OCI-LY1 (cell line): ENCODE data around the gene KRT10.
"Not testable (repeated sequence)": the region's sequence is repeated elsewhere in the genome, so short reads cannot be mapped to it uniquely, and the experiment has no call there.

ENCODE experiments used
- H2AFZ ChIP-seq: fragments of 200-600 bp; sonication (generic), shearing (Covaris generic); 2 replicates; pipeline ENCODE4 v1.6.0; 2014; ENCODE audit warnings: antibody characterized with exemption, mild to moderate bottlenecking, low read length
- H3F3A ChIP-seq: fragments of 200-600 bp; sonication (generic), shearing (Covaris generic); 2 replicates; pipeline ENCODE4 v1.6.0; 2014; ENCODE audit warnings: mild to moderate bottlenecking, antibody characterized with exemption, low read length, moderate library complexity; ENCODE audit not compliant: insufficient read depth
- H3K27ac ChIP-seq: fragments of 200-600 bp; sonication (generic); 2 replicates; pipeline ENCODE4 v1.5.1; 2014; ENCODE audit warnings: low read length, mixed run types, mild to moderate bottlenecking, low read depth; ENCODE audit not compliant: poor library complexity, severe bottlenecking
- H3K27me3 ChIP-seq: fragments of 200-600 bp; sonication (generic); 2 replicates; pipeline ENCODE4 v1.6.0; 2014; ENCODE audit warnings: antibody characterized with exemption, mild to moderate bottlenecking, low read length, moderate library complexity; ENCODE audit not compliant: insufficient read depth
- H3K36me3 ChIP-seq: fragments of 200-600 bp; sonication (generic); 2 replicates; pipeline ENCODE4 v1.6.1; 2014; ENCODE audit warnings: mild to moderate bottlenecking, antibody characterized with exemption, low read length, moderate library complexity, mixed read lengths; ENCODE audit not compliant: insufficient read depth
- H3K4me1 ChIP-seq: fragments of 200-600 bp; sonication (generic); 2 replicates; pipeline ENCODE4 v1.5.1; 2014; ENCODE audit warnings: mild to moderate bottlenecking, low read length, moderate library complexity; ENCODE audit not compliant: insufficient read depth, severe bottlenecking
- H3K4me2 ChIP-seq: fragments of 200-600 bp; sonication (generic), shearing (Covaris generic); 2 replicates; pipeline ENCODE4 v1.6.1; 2014; ENCODE audit warnings: low read length
- H3K4me3 ChIP-seq: fragments of 200-600 bp; sonication (generic); 2 replicates; pipeline ENCODE4 v1.5.1; 2014; ENCODE audit warnings: low read length, low read depth, mild to moderate bottlenecking, mixed read lengths; ENCODE audit not compliant: poor library complexity, severe bottlenecking
- H3K79me2 ChIP-seq: fragments of 200-600 bp; shearing (Covaris generic); 2 replicates; pipeline ENCODE4 v1.6.1; 2016; ENCODE audit warnings: mixed run types, low read length, mixed read lengths; ENCODE audit not compliant: insufficient read depth
- H3K9ac ChIP-seq: fragments of 200-600 bp; sonication (generic), shearing (Covaris generic); 2 replicates; pipeline ENCODE4 v1.6.1; 2014; ENCODE audit warnings: mild to moderate bottlenecking, low read length, mixed read lengths
- H3K9me2 ChIP-seq: fragments of 200-600 bp; sonication (generic), shearing (Covaris generic); 2 replicates; pipeline ENCODE4 v1.6.1; 2014; ENCODE audit warnings: low read depth, mild to moderate bottlenecking, low read length, mixed read lengths
- H3K9me3 ChIP-seq: fragments of 200-600 bp; shearing (Covaris generic); 2 replicates; pipeline ENCODE4 v1.6.1; 2014; ENCODE audit warnings: low read length, mixed read lengths
- H4K20me1 ChIP-seq: fragments of 200-600 bp; sonication (generic), shearing (Covaris generic); 2 replicates; pipeline ENCODE4 v1.6.0; 2016; ENCODE audit warnings: mild to moderate bottlenecking, low read length; ENCODE audit not compliant: insufficient read depth
- EZH2 ChIP-seq: fragments of 200-600 bp; sonication (generic), shearing (Covaris generic); IDR thresholded peaks from 2 replicates; pipeline ENCODE4 v1.8.0; 2017; ENCODE audit warnings: borderline replicate concordance, mixed run types, mild to moderate bottlenecking, antibody characterized with exemption, low read length, moderate library complexity, mixed read lengths
- TF ChIP-seq, protein P1 (sequence below): fragments of 200-600 bp; sonication (generic), shearing (Covaris generic); IDR thresholded peaks from 2 replicates; pipeline ENCODE4 v1.5.1; 2017; ENCODE audit warnings: mild to moderate bottlenecking, antibody characterized with exemption, low read length, moderate library complexity, mixed read lengths

Gene KRT10

DNA sequence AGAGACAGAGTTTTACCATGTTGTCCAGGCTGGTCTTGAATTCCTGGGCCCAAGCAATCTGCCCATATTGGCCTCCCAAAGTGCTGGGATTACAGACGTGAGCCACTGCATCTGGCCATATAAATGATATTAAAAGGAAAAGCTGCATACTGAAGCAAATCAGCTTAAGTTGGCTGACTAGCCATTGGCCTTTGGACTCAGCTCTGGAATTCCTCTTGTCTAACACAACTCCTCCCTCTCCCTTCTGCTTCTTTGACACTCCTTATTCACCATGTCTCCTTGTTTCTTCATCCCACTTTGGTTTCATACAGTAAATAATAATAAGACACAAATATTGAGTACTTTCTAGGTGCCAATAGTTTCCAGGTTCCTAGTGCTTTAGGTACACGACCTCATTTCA is 37.1 kb upstream of the KRT10 start:
- no peak for TF ChIP-seq EZH2
- TF ChIP-seq, protein P1, sequence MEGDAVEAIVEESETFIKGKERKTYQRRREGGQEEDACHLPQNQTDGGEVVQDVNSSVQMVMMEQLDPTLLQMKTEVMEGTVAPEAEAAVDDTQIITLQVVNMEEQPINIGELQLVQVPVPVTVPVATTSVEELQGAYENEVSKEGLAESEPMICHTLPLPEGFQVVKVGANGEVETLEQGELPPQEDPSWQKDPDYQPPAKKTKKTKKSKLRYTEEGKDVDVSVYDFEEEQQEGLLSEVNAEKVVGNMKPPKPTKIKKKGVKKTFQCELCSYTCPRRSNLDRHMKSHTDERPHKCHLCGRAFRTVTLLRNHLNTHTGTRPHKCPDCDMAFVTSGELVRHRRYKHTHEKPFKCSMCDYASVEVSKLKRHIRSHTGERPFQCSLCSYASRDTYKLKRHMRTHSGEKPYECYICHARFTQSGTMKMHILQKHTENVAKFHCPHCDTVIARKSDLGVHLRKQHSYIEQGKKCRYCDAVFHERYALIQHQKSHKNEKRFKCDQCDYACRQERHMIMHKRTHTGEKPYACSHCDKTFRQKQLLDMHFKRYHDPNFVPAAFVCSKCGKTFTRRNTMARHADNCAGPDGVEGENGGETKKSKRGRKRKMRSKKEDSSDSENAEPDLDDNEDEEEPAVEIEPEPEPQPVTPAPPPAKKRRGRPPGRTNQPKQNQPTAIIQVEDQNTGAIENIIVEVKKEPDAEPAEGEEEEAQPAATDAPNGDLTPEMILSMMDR = no peak
- Histone ChIP-seq H4K20me1 (no peaks in the 10 kb centered on the region), H3K9ac (no peak overlapping the region), H3K36me3 (no peaks in the 10 kb centered on the region), H3K4me2 (no peak overlapping the region), H3K79me2 (no peaks in the 10 kb centered on the region), H3K4me1 (no peaks in the 10 kb centered on the region), H3K27ac (no peak overlapping the region), H3K27me3 (no peaks in the 10 kb centered on the region), H3K9me2 (no peaks in the 10 kb centered on the region), H2AFZ (no peak overlapping the region), H3K4me3 (no peak overlapping the region), H3K9me3 (no peaks in the 10 kb centered on the region), H3F3A (no peaks in the 10 kb centered on the region)

DNA sequence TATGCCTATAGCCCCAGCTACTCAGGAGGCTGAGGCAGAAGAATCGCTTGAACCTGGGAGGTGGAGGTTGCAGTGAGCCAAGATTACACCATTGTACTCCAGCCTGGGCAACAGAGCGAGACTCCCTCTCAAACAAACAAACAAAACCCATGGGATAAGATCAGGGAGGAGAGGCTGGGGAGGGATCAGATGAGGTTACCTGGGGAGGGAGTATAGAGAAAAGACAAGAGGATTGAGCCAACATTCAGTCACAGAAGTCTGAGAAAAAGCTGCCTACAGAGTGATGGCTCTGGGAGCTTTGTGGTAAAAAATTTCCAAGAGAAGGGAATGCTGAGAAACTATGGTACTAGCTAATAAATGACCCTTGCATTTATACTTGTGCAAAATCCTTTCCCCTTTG is 36.3 kb upstream of the KRT10 start:
- H3K27me3 ChIP-seq, H3K9me3 ChIP-seq, H3K79me2 ChIP-seq, H3F3A ChIP-seq, H2AFZ ChIP-seq, H3K4me1 ChIP-seq, H3K4me3 ChIP-seq, H3K9ac ChIP-seq, H4K20me1 ChIP-seq, H3K36me3 ChIP-seq, H3K9me2 ChIP-seq, H3K4me2 ChIP-seq, H3K27ac ChIP-seq: not testable (repeated sequence)

DNA sequence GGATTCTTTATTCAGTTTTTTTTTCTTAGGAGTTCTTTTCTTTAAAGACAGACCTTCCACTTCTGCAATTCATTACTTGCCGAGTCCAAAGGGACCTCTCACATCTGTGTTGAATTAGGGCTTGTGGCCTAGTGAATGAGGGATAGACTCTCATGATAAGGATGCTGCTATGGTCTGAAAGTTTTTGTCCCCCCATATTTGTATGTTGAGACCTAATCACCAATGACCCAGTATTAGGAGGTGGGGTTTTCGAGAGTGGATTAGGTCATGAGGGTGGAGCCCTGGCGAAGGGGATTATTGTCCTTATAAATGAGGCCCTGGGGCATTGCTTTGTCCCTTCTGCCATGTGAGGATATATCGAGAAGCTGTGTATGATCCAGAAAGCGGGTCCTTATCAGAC is 35.1 kb upstream of the KRT10 start:
- no peaks in the 10 kb centered on the region for H3K9me2 ChIP-seq
- H3K36me3 ChIP-seq = no peaks in the 10 kb centered on the region
- H3K27me3 ChIP-seq = no peaks in the 10 kb centered on the region
- H3K27ac ChIP-seq = no peak overlapping the region
- TF ChIP-seq, protein P1 = no peak
- no peak for TF ChIP-seq EZH2
- no peak overlapping the region for H3K9ac ChIP-seq
- H4K20me1 ChIP-seq = no peaks in the 10 kb centered on the region
- no peak overlapping the region for H2AFZ ChIP-seq
- no peak overlapping the region for H3K4me3 ChIP-seq
- no peaks in the 10 kb centered on the region for H3K4me1 ChIP-seq
- H3K4me2 ChIP-seq = no peak overlapping the region
- no peaks in the 10 kb centered on the region for H3K9me3 ChIP-seq
- no peaks in the 10 kb centered on the region for H3K79me2 ChIP-seq
- no peaks in the 10 kb centered on the region for H3F3A ChIP-seq

GRCh38 chr17:40854175-40854814 is 31.9 kb upstream of the KRT10 start:
- TF ChIP-seq, protein P1 = no peak
- no peak for TF ChIP-seq EZH2
- H3K27ac ChIP-seq = no peak overlapping the region
- no peaks in the 10 kb centered on the region; the same call in 1 of the 2 replicates for H3K27me3 ChIP-seq
- no peaks in the 10 kb centered on the region for H3K9me3 ChIP-seq
- H3K4me1 ChIP-seq = no peaks in the 10 kb centered on the region
- H2AFZ ChIP-seq = no peak overlapping the region
- no peaks in the 10 kb centered on the region for H3K9me2 ChIP-seq
- no peaks in the 10 kb centered on the region for H3F3A ChIP-seq
- H3K79me2 ChIP-seq = no peaks in the 10 kb centered on the region
- no peak overlapping the region for H3K4me3 ChIP-seq
- no peak overlapping the region for H3K9ac ChIP-seq
- no peaks in the 10 kb centered on the region for H4K20me1 ChIP-seq
- H3K36me3 ChIP-seq = no peaks in the 10 kb centered on the region
- no peak overlapping the region for H3K4me2 ChIP-seq
